Brain pericyte (primary cell): ENCODE results near the gene PLAA.

Source experiments
- DNase-seq: peaks from one replicate; pipeline ENCODE4 v3.0.0-alpha.2; 2012; ENCODE audit warnings: low read depth, low spot score

Gene PLAA

DNA sequence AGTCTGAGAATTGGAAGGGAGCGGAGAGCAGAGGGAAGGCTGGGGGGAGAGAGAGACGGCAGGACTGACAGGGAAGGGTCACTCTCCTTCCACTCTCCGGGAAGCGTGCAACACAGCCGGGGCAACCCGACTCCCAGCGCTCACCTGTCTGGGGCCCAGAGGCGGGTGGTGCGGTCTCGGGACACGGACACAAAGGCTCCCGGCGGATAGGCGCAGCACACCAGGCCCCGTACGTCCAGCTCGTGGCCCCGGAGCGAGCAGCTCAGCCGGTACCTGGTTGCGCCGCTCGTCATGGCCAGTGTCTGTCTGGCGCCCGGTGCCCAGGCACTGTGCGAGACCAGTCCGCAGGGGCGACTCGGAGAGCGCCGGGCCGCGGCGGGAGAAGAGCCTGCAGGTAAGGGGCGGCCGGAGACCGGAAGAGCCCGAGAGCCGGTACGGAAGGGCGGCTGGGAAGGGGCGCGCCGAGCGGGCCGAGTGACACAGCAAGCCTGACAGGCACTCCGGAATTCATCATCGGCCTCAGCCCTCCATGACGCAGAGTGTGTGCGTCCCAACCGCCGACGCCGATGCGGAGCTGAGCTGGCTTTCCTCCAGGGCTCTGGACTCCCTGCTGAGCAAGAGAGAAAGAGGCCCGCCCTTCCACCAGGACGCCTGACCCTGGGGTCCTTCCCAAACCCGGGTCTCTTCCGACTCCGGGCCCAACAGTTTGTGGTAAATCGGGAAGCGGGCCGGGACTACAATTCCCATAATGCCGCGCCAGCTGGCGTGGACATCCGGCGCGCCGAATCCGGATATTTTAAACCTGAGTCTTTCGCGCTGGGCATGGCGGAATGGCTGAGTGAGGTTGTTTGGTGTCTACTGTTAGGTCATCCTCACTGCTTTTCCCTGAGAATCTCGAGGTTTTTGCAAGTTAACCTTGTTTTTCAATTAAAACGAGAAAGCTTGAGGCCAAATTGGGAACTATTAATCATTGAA is at the start of gene PLAA:
Gene PLAA (minus strand): TSS at position 490 of the 975 bp plus-strand sequence. CDS start 197 bp downstream, at position 293.
- DNase-seq: peak; percentile 78

DNA sequence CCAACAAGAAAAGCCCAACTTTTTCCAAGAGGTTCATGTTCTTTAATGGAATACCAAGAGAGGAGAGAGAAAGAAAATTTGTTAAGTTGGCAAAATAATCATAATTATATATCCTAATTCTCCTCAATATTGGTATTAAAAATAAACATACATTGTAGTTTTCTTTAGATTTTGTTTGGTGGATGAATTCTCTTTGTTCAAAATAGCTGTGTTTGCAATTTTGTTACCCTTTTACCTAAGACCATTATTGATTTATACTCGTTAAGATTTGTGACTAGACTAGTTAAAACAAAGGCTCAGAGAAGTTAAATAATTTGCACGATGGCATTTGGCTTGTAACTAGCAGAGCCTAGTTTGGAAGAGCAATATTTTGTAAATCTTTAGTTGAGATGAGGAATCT is 48.8 kb upstream of the PLAA start:
- no peak for DNase-seq

DNA sequence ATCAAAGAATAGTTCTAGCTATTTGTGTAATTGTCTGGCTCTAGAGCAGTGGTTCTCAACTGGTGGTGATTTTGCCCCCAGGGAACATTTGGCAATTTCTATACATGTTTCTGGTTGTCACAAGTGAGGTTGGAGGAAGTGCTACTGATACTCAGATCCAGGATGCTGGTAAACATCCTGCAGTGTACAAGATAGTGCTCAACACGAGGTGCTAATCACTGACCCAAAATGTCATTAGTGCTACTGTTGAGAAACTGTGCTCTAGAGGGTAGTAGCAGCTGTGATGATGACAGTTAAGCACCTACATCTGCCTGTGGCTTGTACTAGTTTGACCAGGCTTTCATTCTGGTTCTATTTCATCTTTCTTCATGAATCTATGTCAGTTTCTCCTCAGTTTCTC is 36.3 kb upstream of the PLAA start:
- no peak for DNase-seq

DNA sequence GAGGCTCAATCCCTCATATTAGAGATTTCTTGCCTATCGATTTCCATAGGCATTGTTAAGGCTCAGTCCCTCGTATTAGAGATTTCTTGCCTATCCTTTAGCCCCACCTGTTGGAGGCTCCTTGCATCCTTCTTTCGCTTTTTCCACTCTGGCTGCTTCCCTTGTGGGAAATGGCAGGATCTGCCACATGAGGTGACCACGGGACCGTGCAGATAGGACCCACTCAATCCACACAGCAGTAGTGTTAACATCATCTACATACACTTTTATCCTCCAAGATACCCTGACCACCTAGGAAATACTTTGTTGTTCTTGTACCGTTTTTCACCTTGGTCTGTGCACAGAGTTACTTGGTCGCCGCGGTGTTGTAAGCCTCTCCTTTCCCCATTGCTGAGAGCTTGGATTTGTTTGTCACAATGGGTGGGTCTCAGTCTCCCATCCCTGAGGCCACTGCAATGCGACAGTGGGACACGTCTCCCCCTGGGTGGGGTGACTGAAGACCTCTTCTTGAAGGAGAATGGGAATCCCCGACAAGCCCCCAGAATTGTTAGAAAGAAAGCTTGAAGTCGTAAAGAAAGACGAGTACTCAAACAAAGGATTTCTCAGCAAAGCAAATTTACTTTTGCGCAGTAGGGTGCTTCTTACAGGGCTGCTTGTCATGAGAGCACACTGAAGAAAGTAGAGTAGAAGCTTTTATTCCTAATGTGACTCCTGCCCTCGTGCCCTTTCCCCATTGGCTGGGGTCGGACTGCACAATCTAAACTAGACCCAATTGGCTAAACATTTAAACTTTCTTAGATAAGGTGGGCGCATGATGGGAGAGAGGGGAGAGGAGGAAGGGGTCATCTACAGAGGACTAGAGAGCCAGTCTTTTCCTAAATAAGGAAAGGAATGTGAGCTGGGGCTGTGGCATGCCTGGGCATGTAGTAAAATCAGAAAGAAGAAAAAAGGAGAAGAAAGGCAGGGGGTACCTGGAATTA is 29.0 kb upstream of the PLAA start:
- peak; percentile 15 for DNase-seq

DNA sequence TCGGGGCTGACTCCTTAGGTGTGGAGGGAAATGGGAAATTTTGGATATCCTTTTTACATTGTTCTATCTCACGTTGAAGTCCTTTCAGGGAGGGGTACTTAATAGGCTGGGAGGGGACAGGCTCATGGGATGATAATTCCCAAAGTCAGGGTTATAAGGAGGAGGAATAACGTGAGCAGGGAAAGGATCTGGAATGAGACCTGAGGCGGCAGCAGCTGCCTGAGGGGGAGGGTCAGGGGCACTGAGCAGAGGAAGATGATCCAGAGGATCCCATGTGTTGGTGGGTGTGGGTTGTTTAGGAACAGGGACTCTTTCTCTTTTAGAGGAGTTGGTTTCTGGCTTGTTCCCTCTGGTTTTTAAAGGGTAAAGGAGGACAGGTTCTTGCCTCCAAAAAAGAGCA is 27.9 kb upstream of the PLAA start:
- DNase-seq: no peak

DNA sequence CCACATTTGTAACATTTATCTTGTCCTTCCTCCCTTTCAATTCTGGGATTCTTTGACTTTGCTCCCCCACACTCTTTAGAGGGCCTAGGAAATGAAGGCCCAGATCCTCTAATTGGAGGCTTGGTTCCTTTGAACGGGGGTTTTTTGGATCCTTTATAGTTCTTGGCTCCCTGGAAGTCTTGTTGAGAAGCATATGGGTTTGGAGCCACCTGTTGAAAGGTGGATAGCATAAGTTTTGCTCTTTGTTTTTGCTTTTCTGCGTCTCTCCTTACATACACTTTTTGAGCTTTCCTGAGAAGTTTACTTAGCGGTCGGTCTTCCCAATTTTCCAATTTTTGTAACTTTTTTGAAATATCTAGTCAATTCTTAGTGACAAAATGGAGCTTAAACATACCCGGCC is 26.9 kb upstream of the PLAA start:
- DNase-seq: no peak

DNA sequence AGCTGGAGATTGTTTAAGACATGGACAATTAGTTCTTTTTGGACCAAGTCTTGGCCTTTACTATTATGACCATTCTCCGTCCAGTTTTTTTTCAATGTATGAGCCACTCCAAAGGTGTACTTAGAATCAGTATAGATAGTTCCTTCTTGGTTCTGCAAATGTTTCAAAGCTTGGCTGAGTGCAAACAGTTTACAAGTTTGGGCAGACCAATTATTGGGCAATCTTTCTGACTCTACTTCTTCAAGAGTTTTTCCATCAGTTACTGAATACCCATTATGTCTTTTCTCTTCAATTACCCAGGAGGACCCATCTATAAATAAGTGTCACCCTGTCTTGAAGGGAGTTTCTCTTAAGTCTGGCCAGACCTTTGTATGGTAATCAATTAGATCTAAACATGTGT is 24.7 kb upstream of the PLAA start:
- DNase-seq: no peak

DNA sequence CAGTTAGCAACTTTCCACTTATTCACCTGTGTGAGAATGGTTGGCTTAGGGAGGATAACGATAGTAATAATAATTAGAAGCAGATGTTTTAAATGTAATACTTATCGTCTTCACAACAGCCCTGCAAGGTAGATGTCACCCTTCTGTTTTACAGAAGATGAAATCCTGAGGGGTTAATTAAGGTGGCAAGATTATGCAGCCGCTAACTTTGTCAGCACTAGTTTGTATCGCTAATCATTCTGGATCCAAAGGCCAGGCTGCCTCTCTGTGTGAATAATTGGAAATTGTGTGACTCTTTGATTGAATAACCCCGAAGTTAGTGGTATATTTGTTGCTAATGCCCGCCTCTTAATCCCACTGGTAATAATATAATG is 9.8 kb upstream of the PLAA start:
- DNase-seq: no peak

DNA sequence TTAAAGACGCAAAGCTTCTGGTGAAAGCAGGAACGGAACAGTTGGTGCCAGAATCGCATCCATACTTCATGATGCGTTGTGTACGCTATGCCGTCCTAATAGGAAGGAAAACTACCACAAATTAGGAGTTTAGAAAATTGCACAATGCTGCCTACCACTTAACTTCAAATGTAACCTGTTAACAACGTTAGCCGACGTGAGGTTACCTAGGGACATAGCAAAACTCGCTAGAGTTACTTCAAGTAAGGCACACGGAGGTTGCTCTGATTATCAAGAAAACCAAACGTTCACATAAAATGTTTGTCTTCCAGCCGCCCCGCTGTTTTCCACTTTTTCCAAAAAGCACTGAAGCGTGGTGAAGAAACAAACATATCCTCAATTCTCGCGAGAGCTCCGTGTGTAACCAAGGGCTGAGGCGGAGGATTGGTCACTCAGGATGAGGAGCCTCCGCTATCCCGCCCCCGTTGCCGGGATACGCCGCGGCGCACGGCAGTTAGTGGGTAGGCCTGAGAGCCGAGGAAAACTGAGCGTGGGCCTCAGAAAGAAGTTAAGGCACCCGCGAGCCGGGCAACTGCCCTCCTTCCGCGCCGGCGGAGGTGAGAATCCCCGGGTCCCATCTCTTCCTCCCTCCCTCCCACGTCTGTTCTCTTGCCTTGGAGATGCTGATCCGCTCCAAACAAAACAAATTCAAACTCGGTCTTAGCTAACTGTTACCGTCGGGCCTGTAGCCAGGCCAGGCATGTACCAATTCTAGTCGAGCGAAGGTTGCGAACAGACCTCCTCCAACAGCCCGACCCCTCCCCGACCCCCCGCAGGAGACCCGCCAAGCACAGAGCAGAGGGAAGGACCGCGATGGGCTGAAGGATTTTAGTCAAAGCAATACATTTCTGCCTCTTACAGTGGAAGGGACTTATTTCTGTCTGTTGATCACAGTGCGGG is 9.1 kb upstream of the PLAA start, which contains the start of gene IFT74:
Gene IFT74 (plus strand): TSS at position 492 of the 939 bp plus-strand sequence. CDS start 5,556 bp downstream, outside the sequence.
- DNase-seq: peak; percentile 90

DNA sequence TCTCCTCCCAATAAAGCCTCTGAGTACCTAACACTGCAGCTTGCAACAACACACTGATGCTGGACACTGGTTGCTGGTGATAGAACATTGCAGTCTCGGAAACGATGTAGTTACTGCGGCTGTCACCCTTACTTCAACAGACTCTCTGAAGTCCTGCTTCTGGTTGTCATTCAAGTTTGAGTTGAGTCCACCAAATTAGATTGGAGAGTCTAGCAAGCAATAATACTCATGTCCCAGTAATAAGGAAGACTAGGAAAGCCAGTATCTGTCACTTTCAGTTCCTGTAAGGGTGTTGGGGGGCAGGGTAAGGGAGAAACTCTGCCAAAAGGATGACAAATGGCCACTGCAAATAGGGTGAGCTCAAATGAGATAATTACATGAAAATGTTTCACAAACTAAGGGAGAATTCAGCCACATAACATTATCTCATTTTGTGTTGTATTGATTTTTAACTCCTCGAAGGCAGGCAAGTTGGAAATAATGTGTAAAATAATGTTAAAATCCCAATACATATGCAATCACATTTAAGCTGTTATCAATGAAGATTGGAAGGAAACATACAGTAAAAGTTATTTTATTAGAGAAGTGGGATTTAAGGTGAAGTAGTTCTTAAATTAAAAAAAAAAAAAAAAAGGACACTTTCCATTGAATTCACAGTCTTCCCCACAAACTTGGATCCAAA is 8.3 kb upstream of the PLAA start:
- no peak for DNase-seq

DNA sequence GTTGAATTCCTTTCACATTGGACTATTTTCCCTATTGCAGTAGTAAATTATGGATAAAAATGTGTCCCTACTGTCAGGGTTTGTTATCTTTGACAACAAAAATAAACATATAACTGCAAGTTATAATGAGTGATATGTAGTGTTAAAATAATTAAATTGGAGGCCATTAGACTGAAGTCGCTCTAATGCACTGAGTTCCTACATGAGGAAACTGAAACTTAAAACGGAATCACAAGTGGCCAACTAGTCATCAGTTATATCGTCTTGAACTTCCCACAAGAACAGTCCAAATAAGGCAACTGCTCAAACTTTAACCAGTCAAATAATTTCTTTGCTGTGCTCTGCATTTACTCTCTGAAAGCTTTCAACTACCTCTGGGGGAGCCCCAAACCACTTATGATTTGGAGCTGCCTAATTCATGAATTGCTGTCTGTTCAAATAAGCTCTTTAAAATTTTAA is 7.0 kb upstream of the PLAA start:
- DNase-seq: no peak

DNA sequence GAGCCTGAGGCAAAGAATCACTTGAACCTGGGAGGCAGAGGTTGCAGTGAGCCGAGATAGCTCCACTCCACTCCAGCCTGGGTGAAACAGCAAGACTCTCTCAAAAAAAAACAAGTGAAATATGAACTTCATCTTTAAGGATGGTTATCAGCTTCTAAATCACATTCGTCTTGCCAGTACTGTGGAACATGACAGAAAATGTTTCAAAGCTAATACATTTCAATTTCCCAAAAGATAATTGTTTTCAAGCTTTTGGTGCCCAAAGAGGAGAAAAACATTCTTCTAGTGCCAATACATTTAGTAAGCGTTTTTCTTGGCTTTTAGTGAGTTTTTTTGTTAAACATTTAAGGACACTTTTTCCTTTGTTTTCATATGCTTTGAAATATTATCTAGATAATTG is 4.8 kb upstream of the PLAA start:
- DNase-seq: no peak

DNA sequence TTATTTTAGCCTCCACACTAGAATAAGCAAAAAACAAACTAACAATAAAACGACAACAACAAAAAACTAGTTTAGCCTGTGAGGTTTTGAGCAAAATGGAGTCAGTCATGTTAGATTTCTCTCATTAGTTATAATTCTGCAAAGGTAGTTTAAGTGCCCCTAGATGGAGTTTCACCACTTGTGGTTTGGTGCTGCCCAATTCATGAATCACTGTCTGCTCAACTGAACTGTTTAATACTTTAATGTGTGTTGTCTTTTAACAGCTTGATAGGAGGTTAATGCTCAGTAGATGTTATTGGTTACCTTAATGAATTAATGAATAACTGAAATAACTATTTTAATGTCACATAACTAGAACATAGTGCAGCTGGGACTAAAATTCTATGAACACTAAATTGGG is 3.5 kb upstream of the PLAA start:
- no peak for DNase-seq

DNA sequence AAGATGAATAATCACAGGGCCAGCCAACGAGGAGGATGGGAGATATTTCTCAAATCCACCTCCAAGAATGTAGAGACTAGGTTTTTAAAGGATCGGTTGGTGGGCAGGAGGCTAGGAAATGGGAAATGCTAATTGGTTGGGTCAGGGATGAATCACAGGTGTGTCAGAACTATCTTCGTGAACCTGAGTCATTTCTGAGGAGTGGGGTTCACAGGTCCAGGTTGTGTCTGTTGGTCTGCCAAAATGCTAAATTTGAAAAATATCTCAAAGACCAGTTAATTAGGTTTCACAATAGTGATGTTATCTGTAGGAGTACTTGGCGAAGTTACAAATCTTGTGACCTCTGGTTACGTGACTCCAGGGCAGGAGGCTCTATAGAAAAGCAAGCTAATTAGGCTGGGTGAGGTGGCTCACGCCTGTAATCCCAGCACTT is 2.6 kb upstream of the PLAA start:
- no peak for DNase-seq

DNA sequence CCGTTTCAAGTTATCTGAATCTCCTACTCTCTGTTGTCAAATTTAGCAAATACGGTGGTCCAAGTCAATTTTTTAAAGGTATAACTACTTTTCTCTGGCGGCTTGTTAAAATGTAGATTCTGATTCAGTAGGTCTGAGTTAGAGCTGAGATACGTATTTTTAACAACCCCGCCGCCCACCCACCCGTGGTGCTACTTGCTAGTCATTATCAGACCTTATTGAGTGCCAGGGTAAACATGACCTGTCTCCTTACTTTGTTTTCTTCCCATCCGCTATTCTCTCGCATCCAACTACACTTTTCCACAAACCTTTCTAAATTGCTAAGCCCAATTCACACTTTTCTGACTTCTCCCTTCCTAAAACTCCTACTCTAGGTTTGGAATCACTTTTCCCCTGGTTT is 694 bp upstream of the PLAA start:
- no peak for DNase-seq

DNA sequence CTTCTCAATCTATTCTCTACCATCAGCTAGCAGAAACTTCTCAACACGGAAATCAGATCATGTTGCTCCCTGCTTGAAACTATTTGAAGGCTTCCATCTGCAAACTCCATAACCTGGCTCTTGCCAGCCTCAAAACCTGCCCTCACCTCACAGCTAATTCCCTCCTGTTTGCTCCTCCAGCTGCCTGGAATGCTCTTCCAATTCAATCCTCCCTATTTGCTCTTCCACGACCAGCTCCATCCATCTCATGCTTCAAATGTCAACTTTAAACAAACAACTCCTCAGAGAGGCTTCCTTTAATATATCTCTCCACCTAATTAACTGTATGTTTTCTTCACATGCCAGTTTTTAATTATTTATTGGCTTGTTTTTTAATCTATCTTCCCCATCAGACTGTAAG is 1.5 kb downstream of the PLAA start:
- no peak for DNase-seq

DNA sequence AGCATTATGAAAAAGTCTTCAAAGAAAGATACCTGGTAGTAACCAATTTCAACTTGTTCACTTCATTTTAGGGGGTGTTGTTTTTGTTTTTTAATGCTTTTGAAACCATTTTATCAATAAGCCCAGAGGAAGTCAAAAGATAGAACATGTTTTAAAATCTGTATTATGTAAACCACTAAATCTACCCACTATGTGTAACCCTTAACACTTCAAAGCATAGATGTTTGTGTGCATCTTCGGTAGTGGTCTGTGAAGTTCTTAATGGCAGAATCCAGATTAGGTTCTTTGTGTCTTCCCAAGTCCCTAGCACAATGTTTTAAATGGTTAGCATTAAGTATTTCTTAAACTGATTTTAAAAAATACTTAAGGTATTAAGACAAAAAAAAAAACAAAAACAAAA is 6.3 kb downstream of the PLAA start:
- no peak for DNase-seq

DNA sequence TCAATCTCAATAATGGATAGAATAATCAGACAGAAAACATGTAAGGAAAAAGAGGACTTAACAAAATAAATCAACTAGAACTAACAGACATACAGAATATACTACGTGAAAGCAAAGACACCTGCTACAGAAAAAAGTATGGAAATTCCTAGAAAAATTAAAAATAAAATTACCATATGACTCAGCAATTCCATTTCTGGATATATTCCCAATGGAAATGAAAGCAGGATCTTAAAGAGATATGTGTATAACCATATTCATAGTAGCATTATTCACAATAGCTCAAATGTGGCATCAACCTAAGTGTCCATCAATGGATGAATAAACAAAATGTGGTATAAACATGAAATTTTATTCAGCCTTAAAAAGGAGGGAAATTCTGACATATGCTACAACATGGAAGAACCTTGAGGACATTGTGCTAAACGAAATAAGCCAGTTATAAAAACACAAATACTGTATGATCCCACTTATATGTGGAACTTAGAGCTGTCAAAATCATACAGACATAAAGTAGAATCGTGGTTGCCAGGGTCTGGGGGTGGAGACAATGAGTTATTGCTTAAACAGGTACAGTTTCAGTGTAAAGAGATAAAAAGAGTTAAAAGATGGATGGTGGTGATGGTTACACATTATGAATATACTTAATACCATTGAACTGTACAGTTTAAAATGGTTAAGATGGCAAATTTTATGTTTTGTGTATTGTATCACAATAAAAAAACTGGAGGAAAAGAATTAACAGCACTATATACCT is 6.9 kb downstream of the PLAA start:
- DNase-seq: no peak

DNA sequence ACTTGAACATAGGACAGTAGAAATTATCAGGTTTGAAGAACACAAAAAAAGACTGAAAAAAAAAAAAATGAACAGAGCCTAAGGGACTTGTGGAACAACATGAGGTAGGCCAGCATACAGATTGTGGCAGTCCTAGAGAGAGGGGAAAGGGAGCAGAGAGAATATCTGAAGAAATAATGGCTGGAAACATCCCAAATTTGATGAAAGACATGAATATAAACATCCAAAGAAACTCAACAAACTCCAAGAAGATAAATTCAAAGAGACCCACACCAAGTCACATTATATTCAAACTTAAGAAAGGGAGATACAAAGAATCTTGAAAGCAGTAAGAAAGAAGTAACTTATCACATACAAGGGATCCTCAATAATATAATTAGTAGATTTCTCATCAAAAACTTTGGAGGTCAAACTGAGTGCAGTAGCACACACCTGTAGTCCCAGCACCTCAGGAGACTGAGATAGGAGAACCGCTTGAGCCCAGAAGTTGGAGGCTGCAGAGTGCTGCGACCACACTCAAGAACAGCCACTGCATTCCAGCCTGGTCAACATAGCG is 9.1 kb downstream of the PLAA start:
- DNase-seq: no peak
